SK-N-SH (cell line): ENCODE data around the gene RRP15. TPM values are rescaled to one million over a fixed set of nuclear protein-coding genes. Genes with fewer than 3 reads are reported as not detected.

Experiments used
- CTCF ChIA-PET: fragments of 300-600, 350-600 bp; formaldehyde crosslinking; extraction: SDS; loops from one replicate; lab custom pipeline; 2021; lab: Yijun Ruan, JAX
- POLR2A ChIA-PET: fragments of 350-600 bp; sonication (Branson Sonifier 250); formaldehyde crosslinking; extraction: SDS; loops from one replicate; lab custom pipeline; 2020; ENCODE audit warnings: antibody characterized with exemption, inconsistent platforms; lab: Yijun Ruan, JAX
- DNase-seq: peaks from one replicate; pipeline ENCODE4 v3.0.0; 2012
- H2AFZ ChIP-seq: fragments of 200-600 bp; sonication (generic); 2 replicates; pipeline ENCODE4 v1.8.1; 2016; ENCODE audit warnings: antibody characterized with exemption, mild to moderate bottlenecking, low read depth
- H3F3A ChIP-seq: fragments of 200-600 bp; sonication (generic); replicated peaks from 2 replicates; pipeline ENCODE3; 2016; ENCODE audit warnings: antibody characterized with exemption, mild to moderate bottlenecking; ENCODE audit not compliant: insufficient read depth
- H3K27ac ChIP-seq, 2 experiments: fragments of 200-500 bp in 1 of 2; fragments of 200-600 bp in 1 of 2; sonication (Bioruptor generic) in 1 of 2; sonication (generic), shearing (Covaris generic) in 1 of 2; 2 replicates each; pipeline versions ENCODE4 v1.5.1 to v1.6.1; 2014 to 2016; ENCODE audit warnings: low read depth in 2 of 2, inconsistent platforms in 1 of 2, low read length in 1 of 2, mild to moderate bottlenecking in 1 of 2, mixed read lengths in 1 of 2
- H3K27me3 ChIP-seq: fragments of 200-600 bp; sonication (generic), shearing (Covaris generic); 2 replicates; pipeline ENCODE4 v1.6.1; 2016; ENCODE audit warnings: mixed run types; ENCODE audit not compliant: insufficient read depth
- H3K36me3 ChIP-seq, 2 experiments: fragments of 200-500 bp in 1 of 2; fragments of 200-600 bp in 1 of 2; sonication (Bioruptor generic) in 1 of 2; sonication (generic) in 1 of 2; replicated peaks in 1 of 2; 2 replicates each; pipeline versions ENCODE3 to v1.5.1; 2014 to 2016; ENCODE audit warnings: low read length in 1 of 2, mild to moderate bottlenecking in 1 of 2; ENCODE audit not compliant: insufficient read depth in 2 of 2, control insufficient read depth in 1 of 2
- H3K4me1 ChIP-seq, 2 experiments: fragments of 200-500 bp in 1 of 2; fragments of 200-600 bp in 1 of 2; sonication (Bioruptor generic) in 1 of 2; sonication (generic), shearing (Covaris generic) in 1 of 2; 2 replicates each; pipeline versions ENCODE4 v1.5.1 to v1.6.1; 2014 to 2016; ENCODE audit warnings: low read depth in 1 of 2, low read length in 1 of 2, mixed run types in 1 of 2; ENCODE audit not compliant: insufficient read depth in 2 of 2, control insufficient read depth in 1 of 2
- H3K4me2 ChIP-seq: fragments of 200-600 bp; sonication (generic), shearing (Covaris generic); 2 replicates; pipeline ENCODE4 v1.6.1; 2017; ENCODE audit warnings: mixed run types
- H3K4me3 ChIP-seq, 2 experiments: fragments of 200-500 bp in 1 of 2; fragments of 200-600 bp in 1 of 2; sonication (Bioruptor generic) in 1 of 2; sonication (generic), shearing (Covaris generic) in 1 of 2; 2 replicates each; pipeline versions ENCODE4 v1.5.1 to v1.8.1; 2014 to 2016; ENCODE audit warnings: low read depth in 2 of 2, inconsistent platforms in 1 of 2, low read length in 1 of 2, mild to moderate bottlenecking in 1 of 2, mixed read lengths in 1 of 2, moderate library complexity in 1 of 2
- H3K79me2 ChIP-seq: fragments of 200-600 bp; sonication (generic); 2 replicates; pipeline ENCODE4 v1.8.1; 2017; ENCODE audit warnings: mild to moderate bottlenecking; ENCODE audit not compliant: insufficient read depth
- H3K9ac ChIP-seq: fragments of 200-600 bp; sonication (generic); 2 replicates; pipeline ENCODE4 v1.6.1; 2017; ENCODE audit warnings: mixed run types
- H3K9me2 ChIP-seq: fragments of 200-600 bp; sonication (generic); 2 replicates; pipeline ENCODE4 v1.6.1; 2017; ENCODE audit warnings: mixed run types
- H3K9me3 ChIP-seq: fragments of 200-600 bp; sonication (generic); 2 replicates; pipeline ENCODE4 v1.6.1; 2017; ENCODE audit warnings: mixed run types, mild to moderate bottlenecking, moderate library complexity
- H4K20me1 ChIP-seq: fragments of 200-600 bp; sonication (generic); 2 replicates; pipeline ENCODE4 v1.6.1; 2017; ENCODE audit warnings: mild to moderate bottlenecking, mixed run types; ENCODE audit not compliant: insufficient read depth
- CHD2 ChIP-seq: fragments of 150-350 bp; IDR thresholded peaks from 2 replicates; pipeline ENCODE4 v1.6.1; 2018; ENCODE audit warnings: low read length; ENCODE audit not compliant: partially characterized antibody
- ELF1 ChIP-seq: IDR thresholded peaks from 2 replicates; pipeline ENCODE4 v1.4.0; 2012
- EP300 ChIP-seq, 2 experiments: IDR thresholded peaks; 2 replicates each; pipeline versions ENCODE4 v1.4.0 to v1.6.1; 2012; ENCODE audit warnings: borderline replicate concordance in 1 of 2, low read depth in 1 of 2, low read length in 1 of 2
- EZH2phosphoT487 ChIP-seq: fragments of 200-600 bp; sonication (generic); IDR thresholded peaks from 2 replicates; pipeline ENCODE4 v1.6.1; 2017; ENCODE audit warnings: low read depth, mixed run types, mild to moderate bottlenecking, antibody characterized with exemption, moderate library complexity, borderline replicate concordance
- FOSL2 ChIP-seq: IDR thresholded peaks from 2 replicates; pipeline ENCODE4 v1.4.0; 2012; ENCODE audit warnings: low read depth, mild to moderate bottlenecking, moderate library complexity, borderline replicate concordance
- FOXJ3 ChIP-seq: sonication (generic); formaldehyde crosslinking; IDR thresholded peaks from 2 replicates; pipeline ENCODE4 v1.5.1; 2020; ENCODE audit warnings: mild to moderate bottlenecking, missing genetic modification reagents
- FOXM1 ChIP-seq: IDR thresholded peaks from 2 replicates; pipeline ENCODE4 v1.4.0; 2012; ENCODE audit warnings: low read depth, mild to moderate bottlenecking
- GABPA ChIP-seq: IDR thresholded peaks from 2 replicates; pipeline ENCODE4 v1.4.0; 2012; ENCODE audit warnings: low read depth, mild to moderate bottlenecking
- GATA2 ChIP-seq: sonication (generic); formaldehyde crosslinking; IDR thresholded peaks from 2 replicates; pipeline ENCODE4 v1.5.0; 2020; ENCODE audit warnings: mild to moderate bottlenecking, missing genetic modification reagents
- IRF3 ChIP-seq: fragments of 150-350 bp; IDR thresholded peaks from 2 replicates; pipeline ENCODE4 v1.6.1; 2016; ENCODE audit warnings: mild to moderate bottlenecking, low read depth, low read length
- JUND ChIP-seq: IDR thresholded peaks from 2 replicates; pipeline ENCODE4 v1.4.0; 2012
- MEF2A ChIP-seq: IDR thresholded peaks from 2 replicates; pipeline ENCODE4 v1.4.0; 2012; ENCODE audit warnings: low read depth, borderline replicate concordance
- NFIC ChIP-seq: IDR thresholded peaks from 2 replicates; pipeline ENCODE4 v1.4.0; 2012; ENCODE audit warnings: borderline replicate concordance
- NRF1 ChIP-seq: IDR thresholded peaks from 2 replicates; pipeline ENCODE4 v1.6.1; 2012; ENCODE audit warnings: low read depth, mild to moderate bottlenecking, low read length
- PBX3 ChIP-seq: IDR thresholded peaks from 2 replicates; pipeline ENCODE4; 2012
- RAD21 ChIP-seq: IDR thresholded peaks from 2 replicates; pipeline ENCODE4 v1.6.1; 2012; ENCODE audit warnings: mild to moderate bottlenecking, low read length
- RCOR1 ChIP-seq: fragments of 150-350 bp; IDR thresholded peaks from 2 replicates; pipeline ENCODE4 v1.6.1; 2017; ENCODE audit warnings: antibody characterized with exemption, low read length
- REST ChIP-seq: IDR thresholded peaks from 2 replicates; pipeline ENCODE4 v1.6.1; 2012; ENCODE audit warnings: mild to moderate bottlenecking, low read depth, low read length, moderate library complexity
- RFX5 ChIP-seq: IDR thresholded peaks from 2 replicates; pipeline ENCODE4 v1.6.1; 2012; ENCODE audit warnings: mild to moderate bottlenecking, improper control_type of control experiment, low read length
- RXRA ChIP-seq: IDR thresholded peaks from 2 replicates; pipeline ENCODE4 v1.4.0; 2012; ENCODE audit warnings: low read depth, mild to moderate bottlenecking, borderline replicate concordance
- TAF1 ChIP-seq: IDR thresholded peaks from 2 replicates; pipeline ENCODE4 v1.6.1; 2012; ENCODE audit warnings: low read depth, mild to moderate bottlenecking, low read length, moderate library complexity, borderline replicate concordance
- TEAD4 ChIP-seq: IDR thresholded peaks from 2 replicates; pipeline ENCODE4 v1.4.0; 2012; ENCODE audit warnings: mild to moderate bottlenecking, borderline replicate concordance; ENCODE audit not compliant: insufficient read depth
- USF1 ChIP-seq: IDR thresholded peaks from 2 replicates; pipeline ENCODE4 v1.4.0; 2012; ENCODE audit warnings: low read depth, borderline replicate concordance
- USF2 ChIP-seq: fragments of 150-350 bp; IDR thresholded peaks from 2 replicates; pipeline ENCODE4 v1.6.1; 2017; ENCODE audit warnings: antibody characterized with exemption, low read length, low read depth, borderline replicate concordance
- YY1 ChIP-seq: IDR thresholded peaks from 2 replicates; pipeline ENCODE4 v1.4.0; 2012; ENCODE audit warnings: low read depth, mild to moderate bottlenecking
- WGBS: methylation state at CpG from one replicate; pipeline ENCODE4 v1.1.6; 2017; ENCODE audit warnings: low lambda C conversion rate; 5-methylcytosine and 5-hydroxymethylcytosine counted together
- polyA plus RNA-seq, 3 experiments: library from polyadenylated mRNA; depleted of rRNA; stranded (reverse); fragments of >200 nt; gene quantifications; 2 replicates each; pipeline ENCODE4 v1.2.3, GENCODE V29; 2012

RRP15 gene
- polyA plus RNA-seq (2012; rRNA removed): 2.1 and 2.8 TPM in 2 replicates
- polyA plus RNA-seq (2012; cell fraction: cytosol; rRNA removed): 3.1 and 4.9 TPM in 2 replicates
- polyA plus RNA-seq (2012; cell fraction: nucleus; rRNA removed): 1.4 and 2.9 TPM in 2 replicates

- H3K9me3 ChIP-seq: no peaks in the 10 kb centered on the region; the same call in 1 of the 2 replicates
- peak within 1 kb of the TSS; percentile 94 for H2AFZ ChIP-seq
- no peaks in the 10 kb centered on the region for H4K20me1 ChIP-seq
- peaks cover 0 to 4% of the 10 kb centered on the region in 2 experiments for H3K36me3 ChIP-seq
- H3K4me3 ChIP-seq: peak within 1 kb of the TSS; percentile 89 to 94
- peak within 1 kb of the TSS; percentile 83 for H3K4me2 ChIP-seq
- 3% methylated on average over 40 of the region's 45 CpGs for WGBS
- no peaks in the 10 kb centered on the region for H3K9me2 ChIP-seq
- no peaks in the 10 kb centered on the region for H3K27me3 ChIP-seq
- DNase-seq: peak; percentile 85
- peak within 1 kb of the TSS; percentile 60 to 80; a peak in 3 of 4 replicates for H3K27ac ChIP-seq
- peaks cover 50% of the 10 kb centered on the region for H3K79me2 ChIP-seq
- peaks cover 5 to 10% of the 10 kb centered on the region in 2 experiments; a peak in 3 of 4 replicates for H3K4me1 ChIP-seq
- no peaks in the 10 kb centered on the region for H3F3A ChIP-seq
- POLR2A ChIA-PET: interaction anchor here (0.6 kb wide), 1 partner anchor 20 kb away, joined by 4 read pairs; no protein-coding TSS in a partner anchor
- CTCF ChIA-PET: interaction anchor here (0.7 to 1.5 kb wide), 3 partner anchors 15 to 1527 kb away, joined by 3 to 4 read pairs (median 3); no protein-coding TSS in a partner anchor
- H3K9ac ChIP-seq: peak within 1 kb of the TSS; percentile 74
- TF ChIP-seq USF2 (peak; percentile 34; the same call in 1 of the 2 replicates), NRF1 (no peak), RFX5 (no peak), PBX3 (peak; percentile 61), NFIC (no peak), TEAD4 (0 out of 2 replicates have a peak, but pooled peaks have one; percentile 7), FOXM1 (no peak), GABPA (peak; percentile 97), IRF3 (no peak), RCOR1 (peak; percentile 48), MEF2A (no peak), TAF1 (peak; percentile 98), EZH2phosphoT487 (no peak), GATA2 (CRISPR knock-in tag) (no peak), EP300 (IDR thresholded peaks at IDR 0.05; ENCODE audit: borderline replicate concordance in 1 of 2, low read depth in 1 of 2, low read length in 1 of 2) (no peak), FOXJ3 (CRISPR knock-in tag) (no peak), ELF1 (peak; percentile 68; the same call in 1 of the 2 replicates), YY1 (peak; percentile 98), USF1 (peak; percentile 80), FOSL2 (no peak), RAD21 (no peak), CHD2 (peak; percentile 85), RXRA (no peak), JUND (no peak), REST (peak; percentile 77; the same call in 1 of the 2 replicates)
Measured at GRCh38 chr1:218284917-218285635, at the start of gene RRP15. RRP15 (plus strand) TSS chr1:218285293; CDS start chr1:218285317, 24 bp downstream.
